Measurements from ENCODE around the gene KRR1. TPM values are rescaled to one million over a fixed set of nuclear protein-coding genes. Genes with fewer than 3 reads are reported as not detected.
"Not testable (repeated sequence)": the region's sequence is repeated elsewhere in the genome, so short reads cannot be mapped to it uniquely, and the experiment has no call there.

Gene KRR1
- polyA plus RNA-seq, 2 of the 4 experiments (the other 2 are of a cell fraction), result 66.1 to 122 TPM

DNA sequence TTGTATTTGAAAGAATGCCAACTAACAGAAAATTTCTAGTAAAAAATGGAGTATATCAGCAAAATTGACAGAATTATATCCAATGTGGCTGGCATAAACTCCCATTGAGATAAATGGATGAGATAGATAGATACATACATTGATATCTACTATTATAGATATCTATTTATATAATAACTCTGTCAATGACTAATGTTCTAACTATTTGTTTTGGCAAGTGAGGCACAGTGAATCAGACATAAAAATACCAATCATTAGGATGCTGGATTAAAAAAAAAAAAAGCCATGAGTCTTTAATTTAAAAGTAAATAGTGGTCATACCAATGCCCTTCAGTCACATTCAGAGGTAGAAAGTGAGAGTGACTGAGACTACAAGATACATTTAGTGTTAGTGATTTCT lies 64.6 kb downstream of the KRR1 start:
- ATAC-seq (peak in 1 of 2 experiments; percentile 47; a peak in 3 of 6 replicates), FAIRE-seq (no peak), DNase-seq (ENCODE audit: low read depth in 1 of 2, low spot score in 1 of 2) (peak; percentile 7 to 13)
- Histone ChIP-seq H3K4me1 (peaks cover 25% of the 10 kb centered on the region), H3K4me2 (0 out of 3 replicates have a peak overlapping the region, but pooled peaks have one; percentile 5), H3K4me3 (no peak overlapping the region), H3K27ac (no peak overlapping the region), H3K9me3 (no peaks in the 10 kb centered on the region)
- ChIA-PET CTCF (interaction anchor here (1.0 to 1.3 kb wide), 4 partner anchors 9 to 56 kb away, joined by 3 to 4 read pairs (median 4); partner anchors contain the start of gene GLIPR1L2), POLR2A (no interaction called here)
- TF ChIP-seq JUNB (IDR thresholded peaks at IDR 0.05) (peak; percentile 40; the same call in 1 of the 2 replicates), EP300 (IDR thresholded peaks at IDR 0.05) (no peak), FOSL2 (IDR thresholded peaks at IDR 0.05) (peak; percentile 27; the same call in 1 of the 2 replicates), FOSL2 (CRISPR knock-in tag; IDR thresholded peaks at IDR 0.05) (peak; percentile 50; the same call in 1 of the 2 replicates)

DNA sequence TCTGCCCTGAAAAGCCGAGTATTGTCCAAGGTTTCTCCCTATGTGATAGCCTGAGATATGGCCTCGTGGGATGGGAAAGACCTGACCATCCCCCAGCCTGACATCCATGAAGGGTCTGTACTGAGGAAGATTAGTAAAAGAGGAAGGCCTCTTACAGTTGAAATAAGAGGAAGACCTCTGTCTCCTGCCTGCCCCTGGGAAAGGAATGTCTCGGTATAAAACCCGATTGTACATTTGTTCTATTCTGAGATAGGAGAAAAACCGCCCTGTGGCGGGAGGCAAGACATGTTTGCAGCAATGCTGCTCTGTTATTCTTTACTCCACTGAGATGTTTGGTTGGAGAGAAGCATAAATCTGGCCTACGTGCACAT lies 66.3 kb downstream of the KRR1 start:
- H3K4me3 ChIP-seq; ATAC-seq; FAIRE-seq; H3K27ac ChIP-seq; POLR2A ChIA-PET; H3K4me2 ChIP-seq; DNase-seq (ENCODE audit: low read depth in 1 of 2, low spot score in 1 of 2); CTCF ChIA-PET; H3K9me3 ChIP-seq: not testable (repeated sequence)
- WGBS (ENCODE audit: missing lambda C conversion rate), result 80% methylated on average over 7 of the region's 7 CpGs
- H3K4me1 ChIP-seq, result peaks cover 25% of the 10 kb centered on the region

DNA sequence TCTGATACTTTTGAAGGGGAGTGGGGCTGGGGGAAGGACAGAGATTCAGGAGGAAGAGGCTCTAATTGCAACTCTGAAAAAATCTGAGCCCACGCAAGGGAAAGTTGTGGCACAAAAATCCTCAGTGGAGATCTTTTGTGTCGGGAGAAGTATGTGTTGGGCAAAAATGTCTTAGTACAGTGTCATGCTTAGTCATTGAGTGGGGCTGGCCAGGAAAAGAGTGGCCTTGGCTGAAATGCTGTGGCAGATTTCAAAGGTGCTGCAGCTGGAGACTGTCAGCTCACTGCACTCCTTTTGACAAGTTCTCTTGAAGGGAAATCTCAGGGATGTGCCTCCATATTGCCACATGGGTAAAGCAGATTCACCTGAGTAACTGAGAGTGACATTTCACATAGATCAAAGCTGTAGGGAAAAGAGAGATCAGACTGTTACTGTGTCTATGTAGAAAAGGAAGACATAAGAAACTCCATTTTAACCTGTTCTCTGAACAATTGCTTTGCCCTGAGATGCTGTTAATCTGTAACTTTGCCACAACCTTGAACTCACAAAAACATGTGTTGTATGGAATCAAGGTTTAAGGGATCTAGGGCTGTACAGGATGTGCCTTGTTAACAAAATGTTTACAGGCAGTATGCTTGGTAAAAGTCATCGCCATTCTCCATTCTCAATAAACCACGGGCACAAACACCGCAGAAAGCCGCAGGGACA lies 66.8 kb downstream of the KRR1 start:
- CTCF ChIA-PET, result no interaction called here
- Histone ChIP-seq H3K9me3 (no peaks in the 10 kb centered on the region), H3K4me1 (peaks cover 25% of the 10 kb centered on the region), H3K4me3 (no peak overlapping the region), H3K27ac (peak overlapping the region in 1 of 2 experiments; percentile 63; a peak in 3 of 6 replicates), H3K4me2 (peak overlapping the region; percentile 26; the same call in 2 of the 3 replicates)
- 74% methylated on average over 6 of the region's 6 CpGs for WGBS (ENCODE audit: missing lambda C conversion rate)
- DNase-seq (ENCODE audit: low read depth in 1 of 2, low spot score in 1 of 2) (peak; percentile 8 to 39), FAIRE-seq (no peak), ATAC-seq (peak; percentile 59 to 73)
- no peak for TF ChIP-seq HOXB13 (CRISPR knock-in tag; IDR thresholded peaks at IDR 0.05; ENCODE audit: low read depth)
- no peak for TF ChIP-seq JUNB (IDR thresholded peaks at IDR 0.05)
- TF ChIP-seq CEBPB (IDR thresholded peaks at IDR 0.05), result no peak
- no peak for TF ChIP-seq CHD4 (IDR thresholded peaks at IDR 0.05; ENCODE audit: borderline replicate concordance)
- no peak for TF ChIP-seq MAZ (IDR thresholded peaks at IDR 0.05; ENCODE audit: borderline replicate concordance, low read depth, low read length)
- TF ChIP-seq NR3C1 (IDR thresholded peaks at IDR 0.05), result no peak
- POLR2A ChIA-PET, result no interaction called here

DNA sequence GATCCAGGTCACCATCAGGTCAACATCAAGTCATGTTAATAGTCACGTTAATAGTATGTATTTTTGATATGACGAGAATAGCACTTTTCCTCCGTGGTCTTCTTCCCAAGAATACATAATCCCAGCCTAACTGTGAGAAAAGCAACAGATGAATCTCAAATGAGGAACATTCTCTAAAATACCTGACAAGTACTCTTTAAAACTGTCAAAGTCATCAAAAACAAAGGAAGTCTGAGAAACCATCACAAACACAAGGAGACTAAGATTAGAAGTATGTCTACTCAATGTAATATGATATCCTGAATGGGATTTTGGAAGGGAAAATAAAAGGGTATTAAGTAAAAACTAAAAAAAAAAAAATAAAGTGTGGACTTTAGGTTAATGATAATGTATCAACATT lies 67.7 kb downstream of the KRR1 start:
- POLR2A ChIA-PET, result no interaction called here
- CTCF ChIA-PET, result interaction anchor here (1.6 kb wide), 1 partner anchor 52 kb away, joined by 5 read pairs; the partner anchor contains the start of gene GLIPR1L2
- H3K4me2 ChIP-seq, result no peak overlapping the region

DNA sequence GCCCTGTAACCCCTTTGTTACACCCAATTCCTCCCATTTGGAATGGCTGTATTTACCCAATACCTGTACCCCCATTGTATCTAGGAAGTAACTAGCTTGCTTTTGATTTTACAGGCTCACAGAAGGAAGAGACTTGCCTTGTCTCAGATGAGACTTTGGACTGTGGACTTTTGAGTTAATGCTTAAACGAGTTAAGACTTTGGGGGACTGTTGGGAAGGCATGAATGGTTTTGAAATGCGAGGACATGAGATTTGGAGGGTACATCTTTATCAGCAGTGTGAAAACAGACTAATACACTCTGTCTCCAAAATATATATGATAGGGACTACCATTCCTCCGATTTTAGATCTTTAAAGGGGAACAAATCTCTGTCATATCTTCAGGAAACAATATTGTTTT lies 69.0 kb downstream of the KRR1 start:
- FAIRE-seq, POLR2A ChIA-PET, H3K9me3 ChIP-seq: not testable (repeated sequence)

More for the DNA sequence above, 67.7 kb downstream of the KRR1 start:
- Histone ChIP-seq H3K4me1 (peaks cover 25% of the 10 kb centered on the region), H3K4me3 (no peak overlapping the region), H3K9me3 (no peaks in the 10 kb centered on the region), H3K27ac (no peak overlapping the region)
- FAIRE-seq, result no peak
- ATAC-seq, result no peak
- 57% methylated on average over 3 of the region's 3 CpGs for WGBS (ENCODE audit: missing lambda C conversion rate)
- peak; percentile 62 for TF ChIP-seq MAFK (IDR thresholded peaks at IDR 0.05; ENCODE audit: partially characterized antibody)
- no peak for TF ChIP-seq KDM5A (IDR thresholded peaks at IDR 0.05)
- DNase-seq (ENCODE audit: low read depth in 1 of 2, low spot score in 1 of 2), result no peak

DNA sequence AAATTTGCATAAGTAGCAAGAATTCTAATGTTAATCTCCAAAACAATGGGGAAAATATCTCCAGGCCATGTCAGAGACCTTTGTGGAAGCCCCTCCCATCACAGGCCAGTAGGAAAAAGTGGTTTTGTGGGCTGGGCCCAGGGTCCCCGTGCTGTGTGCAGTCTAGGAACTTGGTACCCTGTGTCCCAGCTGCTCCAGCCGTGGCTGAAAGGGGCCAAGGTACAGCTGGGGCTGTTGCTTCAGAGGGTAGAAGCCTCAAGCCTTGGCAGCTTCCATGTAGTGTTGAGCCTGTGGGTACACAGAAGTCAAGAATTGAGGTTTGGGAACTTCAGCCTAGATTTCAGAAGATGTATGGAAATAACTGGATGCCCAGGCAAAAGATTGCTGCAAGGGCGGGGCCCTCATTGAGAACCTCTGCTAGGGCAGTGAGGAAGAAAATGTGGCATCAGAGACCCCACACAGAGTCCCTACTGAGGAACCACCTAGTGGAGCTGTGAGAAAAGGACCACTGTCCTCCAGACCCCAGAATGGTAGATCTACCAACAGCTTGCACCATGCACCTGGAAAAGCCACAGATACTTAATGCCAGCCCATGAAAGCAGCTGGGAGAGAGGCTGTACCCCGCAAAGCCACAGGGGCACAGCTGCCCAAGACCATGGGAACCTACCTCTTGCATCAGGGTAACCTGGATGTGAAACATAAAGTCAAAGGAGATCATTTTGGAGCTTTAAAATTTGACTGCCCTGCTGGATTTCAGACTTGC lies 69.5 kb downstream of the KRR1 start:
- peaks cover 14% of the 10 kb centered on the region; the same call in 2 of the 3 replicates for H3K9me3 ChIP-seq
- H3K27ac ChIP-seq; DNase-seq (ENCODE audit: low read depth in 1 of 2, low spot score in 1 of 2); FAIRE-seq; H3K4me3 ChIP-seq; ATAC-seq; POLR2A ChIA-PET: not testable (repeated sequence)
- WGBS (ENCODE audit: missing lambda C conversion rate), result 41% methylated on average over 4 of the region's 4 CpGs
- peak overlapping the region; percentile 27; the same call in 2 of the 3 replicates for H3K4me2 ChIP-seq
- CTCF ChIA-PET, result interaction anchor here (0.6 to 1.6 kb wide), 3 partner anchors 50 to 663 kb away, joined by 3 to 5 read pairs (median 3); partner anchors contain the start of gene GLIPR1L2
- peaks cover 19% of the 10 kb centered on the region for H3K4me1 ChIP-seq

More for the DNA sequence above, 69.0 kb downstream of the KRR1 start:
- ATAC-seq; DNase-seq (ENCODE audit: low read depth in 1 of 2, low spot score in 1 of 2); H3K27ac ChIP-seq; H3K4me3 ChIP-seq: not testable (repeated sequence)
- CTCF ChIA-PET, result interaction anchor here (0.6 to 1.6 kb wide), 2 partner anchors 51 to 307 kb away, joined by 3 to 5 read pairs; partner anchors contain the start of gene GLIPR1L2
- H3K4me2 ChIP-seq, result peak overlapping the region; percentile 27; the same call in 2 of the 3 replicates
- peaks cover 25% of the 10 kb centered on the region for H3K4me1 ChIP-seq
- 15% methylated on average over 3 of the region's 3 CpGs for WGBS (ENCODE audit: missing lambda C conversion rate)

Other genes starting within 250 kb of the KRR1 start
- gene CAPS2, start 181.3 kb downstream of the KRR1 start, polyA plus RNA-seq (2011; rRNA removed), result 6.9 and 7.0 TPM in 2 replicates
- gene CAPS2, start 181.3 kb downstream of the KRR1 start, polyA plus RNA-seq (2017; fragmentation: RNase III; extraction: RNeasy Plus Mini Kit Qiagen cat#74134 plus additional on column Dnase treatment), result 2.6 to 3.7 TPM (median 3.6 TPM) in 3 replicates
- gene GLIPR1L1, start 176.9 kb downstream of the KRR1 start, polyA plus RNA-seq (2011; rRNA removed), result not detected in 2 replicates
- not detected in 3 replicates for gene GLIPR1L1, start 176.9 kb downstream of the KRR1 start, polyA plus RNA-seq (2017; fragmentation: RNase III; extraction: RNeasy Plus Mini Kit Qiagen cat#74134 plus additional on column Dnase treatment)
- gene GLIPR1L2, start 120.5 kb downstream of the KRR1 start, polyA plus RNA-seq (2011; rRNA removed), result 0.90 and 0.97 TPM in 2 replicates
- gene GLIPR1L2, start 120.5 kb downstream of the KRR1 start, polyA plus RNA-seq (2017; fragmentation: RNase III; extraction: RNeasy Plus Mini Kit Qiagen cat#74134 plus additional on column Dnase treatment), result 0.24 to 0.57 TPM (median 0.40 TPM) in 3 replicates
- gene GLIPR1, start 30.9 kb downstream of the KRR1 start, polyA plus RNA-seq (2011; rRNA removed), result 42.2 and 45.8 TPM in 2 replicates
- 42.6 to 45.0 TPM (median 44.5 TPM) in 3 replicates for gene GLIPR1, start 30.9 kb downstream of the KRR1 start, polyA plus RNA-seq (2017; fragmentation: RNase III; extraction: RNeasy Plus Mini Kit Qiagen cat#74134 plus additional on column Dnase treatment)

All from A549 (cell line).